Lung (tissue), 12 donors: ENCODE results near the gene EBI3. TPM values are rescaled to one million over a fixed set of nuclear protein-coding genes. Genes with fewer than 3 reads are reported as not detected.

Experiments used
- ATAC-seq: fragments of 200-7000 bp; cut with Tn5 transposase; one replicate; pipeline ENCODE4 v1.9.1; 2020; ENCODE audit warnings: moderate number of reproducible peaks; ENCODE audit not compliant: insufficient read depth, low FRiP score
- DNase-seq, 3 donors: peaks; one replicate each; pipeline ENCODE4 v3.0.0-alpha.2; 2013 to 2017
- H3K27ac ChIP-seq, 2 donors: one replicate each; pipeline ENCODE4 v1.5.1; 2013; ENCODE audit warnings: mild to moderate bottlenecking in 2 of 2, moderate library complexity in 2 of 2, control low read depth in 1 of 2, inconsistent platforms in 1 of 2, low read depth in 1 of 2, low read length in 1 of 2
- H3K27me3 ChIP-seq, 3 donors: one replicate each; pipeline ENCODE4 v1.5.1; 2013; ENCODE audit warnings: low read length in 2 of 3; ENCODE audit not compliant: control insufficient read depth in 3 of 3, insufficient read depth in 3 of 3
- H3K36me3 ChIP-seq, 4 donors: one replicate each; pipeline ENCODE4 v1.5.1; 2013; ENCODE audit warnings: low read length in 4 of 4, mild to moderate bottlenecking in 1 of 4, moderate library complexity in 1 of 4; ENCODE audit not compliant: control insufficient read depth in 4 of 4, insufficient read depth in 4 of 4
- H3K4me1 ChIP-seq, 5 donors: one replicate each; pipeline ENCODE4 v1.5.1; 2013; ENCODE audit warnings: low read length in 5 of 5, mild to moderate bottlenecking in 2 of 5, moderate library complexity in 1 of 5; ENCODE audit not compliant: control insufficient read depth in 5 of 5, insufficient read depth in 5 of 5
- H3K4me3 ChIP-seq: one replicate; pipeline ENCODE4 v1.5.1; 2013; ENCODE audit warnings: mild to moderate bottlenecking, control low read depth, moderate library complexity
- H3K9ac ChIP-seq, 2 donors: one replicate each; pipeline ENCODE4 v1.5.1; 2013; ENCODE audit warnings: low read length in 2 of 2, control low read depth in 1 of 2; ENCODE audit not compliant: insufficient read depth in 1 of 2
- H3K9me3 ChIP-seq, 4 donors: one replicate each; pipeline ENCODE4 v1.5.1; 2013; ENCODE audit warnings: low read length in 3 of 4, mild to moderate bottlenecking in 1 of 4, moderate library complexity in 1 of 4; ENCODE audit not compliant: control insufficient read depth in 4 of 4, insufficient read depth in 3 of 4
- CTCF ChIP-seq: IDR thresholded peaks from 2 replicates; pipeline ENCODE4 v1.5.1; 2012; ENCODE audit warnings: mild to moderate bottlenecking; ENCODE audit errors: control extremely low read depth, extremely low read depth
- WGBS, 2 donors: extraction: QIAGEN DNeasy Blood & Tissue Kit; methylation state at CpG; one replicate each; pipeline ENCODE4 v1.1.7; 2013; 5-methylcytosine and 5-hydroxymethylcytosine counted together
- polyA plus RNA-seq, 2 donors: library from polyadenylated mRNA; stranded (reverse); fragments of 200-250 nt; gene quantifications; one replicate each; pipeline ENCODE4 v1.2.1, GENCODE V29; 2013
- total RNA-seq, 2 donors: library from RNA; depleted of rRNA in 1 of 2; stranded (reverse); fragments of >200 nt in 1 of 2; gene quantifications; one replicate each; pipeline ENCODE4 v1.2.1, GENCODE V29; 2014 to 2021
- donor health status: control.
- donor health status: control.
- donor health status: Bipolar disorder and iron deficiency.
- donor health status: healthy.
- donor health status: DM: yes; HTN: yes; CAD: no.

The EBI3 gene
- total and polyA plus RNA-seq, 4 donors = 4.1 to 92.7 (median 6.4) TPM

GRCh38 chr19:4220188-4220587 is 9.1 kb upstream of the EBI3 start:
- no peaks in the 10 kb centered on the region for H3K36me3 ChIP-seq
- WGBS, 2 donors = 94 to 96% methylated on average over 7 of the region's 7 CpGs
- H3K9ac ChIP-seq = no peak overlapping the region
- DNase-seq = no peak
- TF ChIP-seq CTCF = no peak
- ATAC-seq = no peak
- H3K9me3 ChIP-seq = no peaks in the 10 kb centered on the region
- H3K27me3 ChIP-seq = no peaks in the 10 kb centered on the region
- no peaks in the 10 kb centered on the region for H3K4me1 ChIP-seq
- H3K4me3 ChIP-seq = no peak overlapping the region
- H3K27ac ChIP-seq = no peak overlapping the region

- Histone ChIP-seq H3K27me3 (peaks cover 0 to 15% (median 14%) of the 10 kb centered on the region in 3 donors), H3K9ac (no peak overlapping the region), H3K9me3 (no peaks in the 10 kb centered on the region), H3K36me3 (no peaks in the 10 kb centered on the region), H3K4me3 (no peak overlapping the region), H3K27ac (no peak overlapping the region), H3K4me1 (peaks cover 0 to 3% (median 0%) of the 10 kb centered on the region in 5 donors)
- ATAC-seq = no peak
- TF ChIP-seq CTCF = no peak
- no peak for DNase-seq
- WGBS, 2 donors = 71 to 83% methylated on average over 15 of the region's 15 CpGs
Measured at GRCh38 chr19:4224470-4224869, 4.9 kb upstream of the EBI3 start.

- TF ChIP-seq CTCF = no peak
- peaks cover 0 to 18% (median 17%) of the 10 kb centered on the region in 3 donors for H3K27me3 ChIP-seq
- no peaks in the 10 kb centered on the region for H3K36me3 ChIP-seq
- no peak for DNase-seq
- no peak overlapping the region for H3K4me3 ChIP-seq
- peaks cover 0 to 5% (median 0%) of the 10 kb centered on the region in 5 donors for H3K4me1 ChIP-seq
- WGBS, 2 donors = 76 to 84% methylated on average over 8 of the region's 8 CpGs
- H3K9ac ChIP-seq = no peak overlapping the region
- H3K27ac ChIP-seq = no peak overlapping the region
- peaks cover 0 to 2% (median 0%) of the 10 kb centered on the region in 4 donors for H3K9me3 ChIP-seq
- no peak for ATAC-seq
Measured at GRCh38 chr19:4225885-4226284, 3.4 kb upstream of the EBI3 start.

- ATAC-seq = no peak
- no peaks in the 10 kb centered on the region for H3K36me3 ChIP-seq
- no peak overlapping the region for H3K27ac ChIP-seq
- no peak for DNase-seq
- no peak for TF ChIP-seq CTCF
- peaks cover 0 to 2% (median 0%) of the 10 kb centered on the region in 4 donors for H3K9me3 ChIP-seq
- peaks cover 0 to 18% (median 17%) of the 10 kb centered on the region in 3 donors for H3K27me3 ChIP-seq
- no peak overlapping the region for H3K4me3 ChIP-seq
- H3K9ac ChIP-seq = no peak overlapping the region
- peaks cover 0 to 5% (median 0%) of the 10 kb centered on the region in 5 donors for H3K4me1 ChIP-seq
Measured at GRCh38 chr19:4227771-4228170, 1.6 kb upstream of the EBI3 start.
